NCI-H526 treated with DMSO at 0.1 percent for 48 hours (cell line): ENCODE results near the gene PTPRN2.

ENCODE experiments used
- DNase-seq: peaks from one replicate; lab custom pipeline; 2025; lab: John Stamatoyannopoulos, UW

Gene PTPRN2

DNA sequence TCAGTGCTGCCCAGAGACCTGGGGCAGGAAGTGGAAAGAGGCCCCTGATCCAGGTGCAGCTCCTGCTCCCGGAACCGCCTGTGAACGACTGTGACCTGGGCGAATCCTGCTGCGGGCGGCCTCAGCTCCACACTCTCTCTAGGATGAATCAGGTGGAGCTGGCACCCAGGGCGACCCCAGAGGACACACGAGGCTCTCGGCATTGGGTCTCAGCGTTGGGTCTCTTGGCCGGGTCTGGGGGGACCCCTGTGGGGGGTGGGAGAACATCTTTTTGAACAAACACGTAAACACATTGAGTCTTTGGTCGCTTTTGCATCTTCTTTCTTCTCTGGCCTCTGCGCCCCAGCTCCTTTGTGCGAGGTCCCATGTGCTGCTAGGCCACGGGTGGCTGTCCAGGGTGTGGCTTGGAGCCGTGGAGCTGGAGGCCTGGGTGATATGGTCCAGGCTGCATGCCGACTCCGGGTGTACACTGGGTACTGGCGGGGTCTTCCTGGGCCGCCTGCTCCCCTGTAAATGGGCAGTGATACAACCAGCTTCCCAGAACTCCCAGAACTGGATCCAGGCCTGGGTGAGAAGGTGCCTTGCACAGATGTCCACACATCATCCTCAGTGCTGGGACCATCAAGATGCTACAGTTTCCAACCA is 815.0 kb downstream of the PTPRN2 start:
- DNase-seq, result no peak

- no peak for DNase-seq
Observed at GRCh38 chr7:157771689-157772088, 815.9 kb downstream of the PTPRN2 start.

DNA sequence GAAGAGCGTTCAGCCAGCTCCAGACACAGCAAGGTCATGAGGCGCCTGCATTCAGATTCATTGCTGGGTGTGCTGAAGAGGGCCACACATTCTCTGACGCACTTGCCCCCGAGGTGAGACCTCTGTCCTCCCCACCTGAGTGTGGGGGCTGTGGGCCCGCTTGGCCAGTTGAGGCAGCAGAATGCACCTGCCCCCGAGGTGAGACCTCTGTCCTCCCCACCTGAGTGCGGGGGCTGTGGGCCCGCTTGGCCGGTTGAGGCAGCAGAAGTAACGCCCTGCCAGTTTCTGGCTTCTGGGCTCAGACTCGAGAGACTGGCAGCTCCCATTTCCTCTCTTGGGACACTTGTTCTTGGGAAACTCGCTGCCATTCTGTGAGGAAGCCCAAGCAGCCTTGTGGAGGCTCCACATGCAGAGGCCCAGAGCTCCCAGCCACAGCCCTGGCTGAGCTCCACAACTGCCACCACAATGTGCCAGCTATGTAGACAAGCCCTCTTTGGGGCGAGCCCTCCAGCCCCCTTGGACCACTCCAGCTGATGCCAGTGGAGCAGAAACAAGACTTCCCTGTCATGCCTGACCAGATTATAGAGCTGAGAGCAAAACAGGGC is 816.8 kb downstream of the PTPRN2 start:
- no peak for DNase-seq

DNA sequence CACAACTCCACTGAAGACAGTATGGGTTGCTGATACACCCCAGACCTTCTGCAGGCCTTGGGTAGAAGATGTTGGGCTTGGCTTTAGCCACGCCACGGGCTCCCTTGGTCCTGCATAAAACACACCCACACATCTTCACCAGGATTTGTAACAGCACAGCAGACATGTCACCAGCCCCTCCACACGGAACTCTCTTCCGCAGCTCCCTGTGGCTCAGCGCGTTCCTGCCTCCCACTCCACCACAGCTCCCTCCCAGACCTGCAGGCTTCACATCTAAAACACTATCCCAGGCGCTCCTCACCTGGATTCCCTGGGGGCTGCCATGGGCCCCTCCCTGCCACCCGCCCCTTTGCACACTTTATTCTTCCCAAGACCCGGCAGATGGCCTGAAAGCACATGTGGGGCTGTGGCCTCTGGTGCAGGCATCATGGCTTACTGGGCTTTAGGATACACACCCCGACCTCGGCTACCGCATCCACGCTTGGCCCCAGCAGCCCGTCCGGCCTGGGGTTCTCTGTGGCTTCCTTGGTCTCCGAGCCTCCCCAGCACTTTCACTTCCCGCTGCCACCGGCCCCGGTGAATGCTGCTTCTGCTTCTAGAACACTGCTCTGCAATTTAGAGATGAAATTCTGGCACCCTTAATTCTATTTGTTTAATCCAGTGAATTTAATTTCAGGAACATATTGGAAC is 818.0 kb downstream of the PTPRN2 start:
- no peak for DNase-seq

DNA sequence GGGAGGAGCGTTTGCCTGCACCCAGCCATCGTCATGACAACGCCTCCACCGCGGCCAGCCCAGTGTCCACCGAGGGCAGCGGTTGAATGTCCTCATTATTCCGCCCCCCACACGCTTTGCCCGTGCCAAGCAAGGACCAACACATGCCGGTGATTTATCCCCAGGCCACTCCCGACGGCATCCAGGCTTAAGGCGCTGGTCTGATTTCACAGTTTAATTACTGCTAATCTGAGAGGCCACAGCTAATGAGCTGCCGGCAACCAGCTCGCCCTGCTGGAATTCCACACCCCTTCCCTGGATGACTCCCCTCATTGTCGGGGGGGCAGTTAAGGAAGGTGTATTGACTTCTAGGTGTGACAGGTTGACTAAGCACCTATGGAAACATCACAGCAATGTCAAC is 818.5 kb downstream of the PTPRN2 start:
- no peak for DNase-seq

DNA sequence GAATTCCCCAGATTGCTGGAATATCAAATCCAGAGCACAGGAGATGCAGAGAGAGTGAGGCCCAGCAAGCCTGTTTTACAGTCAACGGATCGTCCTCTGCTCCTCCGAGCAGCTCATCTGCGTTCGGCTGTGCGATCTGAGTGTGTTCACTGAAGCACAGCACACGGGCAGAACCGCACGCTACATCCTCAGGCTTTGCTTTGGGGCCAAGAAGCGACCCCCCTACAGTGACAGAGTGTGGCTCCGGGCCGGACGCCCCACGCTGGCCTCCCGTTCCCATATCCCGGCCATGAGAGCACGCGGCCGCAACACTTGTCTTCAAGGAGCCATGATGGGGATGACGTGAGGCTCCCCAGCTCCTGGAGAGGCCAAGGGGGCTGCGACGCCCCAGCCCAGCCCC is 819.4 kb downstream of the PTPRN2 start:
- DNase-seq, result no peak

DNA sequence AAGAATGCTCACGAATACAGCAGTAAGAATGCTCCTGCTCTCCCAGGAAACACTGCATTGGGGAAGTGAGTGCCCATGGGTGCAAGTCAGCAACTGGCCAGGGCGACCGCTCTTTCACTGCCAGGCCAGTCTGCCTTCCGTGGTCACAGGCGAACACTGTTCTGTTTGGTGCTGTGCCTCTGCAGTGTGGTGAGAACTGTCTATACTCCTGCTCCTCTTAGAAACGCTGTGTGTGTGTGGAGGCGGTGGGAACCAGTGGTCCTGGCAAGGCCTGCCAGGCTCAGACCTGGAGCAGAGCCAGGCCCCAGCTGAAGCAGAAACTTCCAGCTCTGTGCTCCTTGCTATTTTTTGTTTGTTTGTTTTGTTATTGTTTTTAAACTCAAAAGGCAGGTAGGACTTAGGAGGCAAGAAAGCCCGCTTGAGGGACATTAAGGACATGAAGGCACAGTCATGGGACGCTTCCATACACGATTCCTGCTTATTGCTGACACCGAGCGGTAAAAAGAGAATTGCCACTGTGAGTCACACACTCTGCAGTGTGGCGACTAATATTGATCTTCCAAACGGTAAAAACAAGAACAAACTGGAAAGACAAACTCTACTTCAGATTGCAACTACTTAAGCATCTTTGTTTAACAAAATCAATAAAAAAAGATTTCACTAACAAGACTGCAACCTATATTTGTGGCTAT is 820.0 kb downstream of the PTPRN2 start:
- DNase-seq, result no peak

GRCh38 chr7:157766098-157766497 is 821.5 kb downstream of the PTPRN2 start:
- no peak for DNase-seq

GRCh38 chr7:157764946-157765537 is 822.6 kb downstream of the PTPRN2 start:
- no peak for DNase-seq

DNA sequence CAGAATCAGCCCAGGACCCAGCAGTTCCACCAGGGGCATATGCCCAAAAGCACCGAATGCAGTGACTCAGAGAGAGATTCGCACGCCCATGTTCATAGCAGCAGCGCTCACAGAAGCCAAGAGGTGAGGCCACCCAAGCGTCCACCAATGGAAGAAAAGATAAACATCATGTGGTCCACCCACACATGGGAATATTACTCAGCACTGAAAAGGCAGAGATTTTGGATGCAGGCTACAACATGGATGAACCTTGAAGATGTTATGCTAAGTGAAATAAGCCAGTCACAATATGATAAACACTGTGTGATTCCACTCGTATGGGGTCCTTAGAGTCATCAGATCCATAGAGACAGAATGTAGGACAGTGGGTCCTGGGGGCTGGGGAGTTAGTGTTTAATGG is 823.4 kb downstream of the PTPRN2 start:
- DNase-seq, result no peak

- DNase-seq, result no peak
Observed at GRCh38 chr7:157763279-157764000, 824.2 kb downstream of the PTPRN2 start.

DNA sequence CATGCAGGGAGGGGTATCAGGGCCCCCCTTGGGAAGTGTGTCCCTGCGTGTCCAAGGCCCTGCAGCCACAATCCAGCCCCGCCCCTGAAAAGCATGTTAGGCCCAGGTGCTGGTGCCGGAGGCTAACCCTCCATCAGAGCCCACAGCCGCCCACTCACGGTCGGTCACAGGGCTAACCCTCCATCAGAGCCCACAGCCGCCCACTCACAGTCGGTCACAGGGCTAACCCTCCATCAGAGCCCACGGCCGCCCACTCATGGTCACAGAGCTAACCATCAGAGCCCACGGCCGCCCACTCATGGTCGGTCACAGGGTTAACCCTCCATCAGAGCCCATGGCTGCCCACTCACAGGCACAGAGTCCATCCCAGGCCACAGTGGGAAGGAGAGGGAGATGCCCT is 824.8 kb downstream of the PTPRN2 start:
- DNase-seq, result no peak

DNA sequence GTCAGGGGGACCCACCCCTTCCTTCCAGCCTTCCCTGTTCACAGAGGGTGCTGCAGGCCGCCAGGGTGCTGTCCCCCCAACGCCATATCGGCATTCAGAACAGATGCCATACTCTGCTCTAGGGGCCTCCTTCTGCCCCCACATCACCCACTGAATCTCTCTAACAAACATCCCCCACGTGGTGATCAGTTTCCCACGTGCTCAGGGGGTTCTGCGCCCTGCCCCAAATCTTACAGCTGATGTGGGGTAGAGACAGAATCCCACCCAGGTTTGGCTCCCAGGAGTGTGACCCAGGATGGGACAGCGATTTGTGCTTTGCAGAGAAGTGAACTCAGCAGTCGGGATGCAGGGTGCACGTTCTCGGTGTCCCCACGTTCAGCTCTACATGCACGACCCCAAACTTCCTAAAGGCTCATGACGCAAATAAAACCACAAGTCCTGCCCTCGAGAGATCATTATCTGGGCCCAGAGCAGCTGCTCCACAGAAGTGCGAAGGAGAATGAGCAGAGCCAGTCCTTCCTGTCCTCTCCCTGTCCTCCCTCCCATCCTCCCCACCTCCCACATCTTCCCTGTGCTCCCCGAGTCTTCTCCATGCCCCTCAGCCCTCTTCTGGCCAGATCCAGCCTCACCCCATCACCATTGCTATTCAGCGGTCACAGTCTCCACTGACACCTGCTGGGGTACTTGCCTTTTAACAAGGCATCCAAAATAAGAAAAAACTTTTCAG is 827.5 kb downstream of the PTPRN2 start:
- no peak for DNase-seq

DNA sequence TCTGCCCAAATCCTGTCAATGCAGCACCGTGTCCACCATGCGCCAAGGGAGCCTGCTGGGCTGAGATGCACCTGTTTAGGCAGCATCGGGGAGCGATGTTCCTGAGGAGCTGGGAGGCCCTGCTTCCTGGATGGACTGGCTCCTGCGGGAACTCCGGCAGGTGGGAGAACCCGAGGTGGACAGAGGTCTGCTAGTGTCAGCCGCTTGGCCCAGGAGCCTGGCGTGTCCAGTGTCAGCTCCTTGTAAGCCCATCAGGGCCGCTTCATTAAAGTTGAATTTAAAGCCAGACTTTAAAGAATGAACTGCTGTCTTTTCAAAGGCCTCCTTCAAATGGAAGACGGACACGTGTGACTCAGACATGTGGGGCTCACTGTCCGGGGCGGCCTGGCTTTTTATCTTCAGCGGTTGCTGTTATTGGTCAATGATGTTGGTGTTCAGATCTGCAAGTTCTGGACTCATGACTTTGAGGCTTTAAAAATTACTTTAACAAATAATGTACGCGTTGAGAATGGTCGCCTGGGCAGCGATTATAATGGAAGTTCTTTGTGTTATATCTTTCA is 828.3 kb downstream of the PTPRN2 start:
- DNase-seq, result no peak

GRCh38 chr7:157758468-157759245 is 829.0 kb downstream of the PTPRN2 start:
- no peak for DNase-seq

- DNase-seq, result no peak
Observed at GRCh38 chr7:157757776-157758467, 829.7 kb downstream of the PTPRN2 start.

DNA sequence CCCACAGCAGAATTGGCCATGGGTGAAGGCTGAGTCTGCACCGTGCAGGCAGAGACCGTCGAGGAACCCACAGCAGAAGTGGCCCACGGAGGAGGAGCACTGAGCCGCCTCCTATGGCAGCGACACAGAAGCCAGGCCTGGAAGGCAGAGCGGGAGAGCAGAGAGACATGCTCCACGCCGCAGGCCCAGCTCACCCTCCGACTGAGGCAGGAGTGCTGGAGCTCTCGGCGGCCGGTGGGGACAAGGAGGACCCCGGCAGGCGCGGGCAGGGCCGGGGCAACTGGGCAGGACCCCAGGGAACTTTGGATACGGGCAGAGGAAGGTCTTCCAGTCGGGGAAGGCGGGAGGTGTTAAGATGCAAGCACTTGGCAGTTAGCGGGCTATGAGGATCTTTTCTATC is 830.4 kb downstream of the PTPRN2 start:
- DNase-seq, result no peak

DNA sequence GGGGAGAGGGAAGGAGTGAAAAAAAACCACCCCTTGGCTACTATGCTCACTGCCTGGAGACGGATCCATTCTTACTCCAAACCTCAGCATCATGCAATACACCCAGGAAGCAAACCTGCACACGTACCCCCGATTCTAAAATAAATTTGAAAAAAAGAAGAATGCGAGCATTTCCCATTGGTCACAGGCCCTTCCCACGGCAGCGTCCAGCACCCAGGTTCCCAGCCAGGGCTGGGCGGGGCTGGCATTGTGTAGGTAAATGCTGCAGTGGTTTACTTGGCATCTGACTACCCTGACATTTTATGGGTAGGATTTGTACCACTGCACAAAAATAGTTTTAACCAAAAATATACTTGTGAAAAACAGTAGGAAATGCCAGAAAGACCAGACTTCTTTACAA is 831.9 kb downstream of the PTPRN2 start:
- no peak for DNase-seq

- DNase-seq, result no peak
Observed at GRCh38 chr7:157754416-157754790, 833.2 kb downstream of the PTPRN2 start.
